ENCODE data around the gene CDIPT.
"Not testable (repeated sequence)": the region's sequence is repeated elsewhere in the genome, so short reads cannot be mapped to it uniquely, and the experiment has no call there.

CDIPT gene, protein sequence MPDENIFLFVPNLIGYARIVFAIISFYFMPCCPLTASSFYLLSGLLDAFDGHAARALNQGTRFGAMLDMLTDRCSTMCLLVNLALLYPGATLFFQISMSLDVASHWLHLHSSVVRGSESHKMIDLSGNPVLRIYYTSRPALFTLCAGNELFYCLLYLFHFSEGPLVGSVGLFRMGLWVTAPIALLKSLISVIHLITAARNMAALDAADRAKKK

DNA sequence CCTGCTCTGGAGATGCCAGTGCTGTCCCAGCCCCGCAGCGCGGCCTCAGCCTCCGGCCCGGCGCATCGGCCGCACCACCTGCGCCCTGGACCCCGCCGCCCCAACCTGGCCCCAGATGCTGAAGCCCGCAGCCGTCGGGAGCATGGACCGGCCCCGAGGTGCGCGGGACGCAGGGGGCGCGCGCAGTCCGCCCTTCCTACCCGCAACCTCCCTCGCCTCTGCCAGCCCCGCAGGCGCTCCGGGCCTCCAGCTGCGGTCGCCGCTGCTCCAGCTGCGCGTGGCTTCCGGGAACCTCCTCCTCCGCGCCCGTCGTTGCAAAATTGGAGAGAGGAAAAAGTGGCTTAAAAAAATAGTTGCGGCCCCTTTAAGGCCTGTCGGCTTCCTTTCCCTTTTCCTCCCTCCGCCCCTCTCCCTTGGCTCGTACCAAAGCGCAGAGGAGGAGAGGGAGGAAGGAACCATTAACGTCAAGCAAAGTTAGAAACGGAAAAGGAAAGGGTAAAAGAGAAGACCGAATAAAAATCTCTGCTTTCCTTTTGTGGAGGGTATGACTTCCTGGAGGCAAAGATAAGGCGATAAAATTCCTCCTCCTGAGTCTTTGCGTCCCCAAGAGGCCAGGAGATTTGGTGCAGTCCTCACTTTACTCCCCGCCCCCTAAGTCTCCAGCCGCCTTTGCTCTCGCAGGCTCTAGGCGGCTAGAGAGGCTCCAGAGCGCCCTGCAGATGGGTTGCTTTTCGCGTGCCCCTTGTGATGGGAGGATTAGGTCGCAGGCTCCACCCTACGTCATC is at the start of gene CDIPT:
Gene CDIPT (minus strand): TSS at position 343 of the 785 bp plus-strand sequence. CDS start 369 bp downstream, outside the sequence.
- Mint-ChIP-seq H3K4me1 (peaks cover 27% of the 10 kb centered on the region), H3K27ac (peak within 1 kb of the TSS; percentile 97), H3K9me3 (no peaks in the 10 kb centered on the region), H3K4me3 (peak within 1 kb of the TSS; percentile 97), H3K36me3 (peaks cover 40% of the 10 kb centered on the region)
- ATAC-seq (peak; percentile 99), DNase-seq (ENCODE audit: low spot score in 2 of 2) (peak; percentile 87 to 96)

DNA sequence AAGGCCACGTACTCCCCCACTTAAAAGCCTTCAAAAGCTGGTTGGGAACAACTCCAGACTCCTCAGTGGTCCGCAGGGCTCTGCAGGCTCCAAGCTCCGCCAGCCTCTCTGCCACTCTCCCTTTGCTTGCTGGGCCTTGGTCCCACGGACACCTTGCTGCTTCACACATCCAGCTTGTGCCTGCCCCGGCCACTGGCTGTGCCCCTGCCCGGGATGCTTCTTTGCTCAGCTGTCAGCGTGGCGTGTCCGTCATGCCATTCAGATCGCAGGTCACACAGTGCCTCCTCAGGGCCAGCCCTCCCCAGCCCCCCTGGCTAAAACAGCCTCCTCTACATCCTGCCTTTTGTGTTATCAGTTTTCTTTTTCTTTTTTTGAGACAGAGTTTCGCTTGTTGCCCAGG is 49.1 kb upstream of the CDIPT start:
- no peaks in the 10 kb centered on the region for H3K9me3 Mint-ChIP-seq
- H3K4me3 Mint-ChIP-seq = no peak overlapping the region
- H3K27ac Mint-ChIP-seq = no peak overlapping the region
- DNase-seq (ENCODE audit: low spot score in 2 of 2) (no peak), ATAC-seq (no peak)
- H3K4me1 Mint-ChIP-seq = no peaks in the 10 kb centered on the region
- peaks cover 48% of the 10 kb centered on the region for H3K36me3 Mint-ChIP-seq

DNA sequence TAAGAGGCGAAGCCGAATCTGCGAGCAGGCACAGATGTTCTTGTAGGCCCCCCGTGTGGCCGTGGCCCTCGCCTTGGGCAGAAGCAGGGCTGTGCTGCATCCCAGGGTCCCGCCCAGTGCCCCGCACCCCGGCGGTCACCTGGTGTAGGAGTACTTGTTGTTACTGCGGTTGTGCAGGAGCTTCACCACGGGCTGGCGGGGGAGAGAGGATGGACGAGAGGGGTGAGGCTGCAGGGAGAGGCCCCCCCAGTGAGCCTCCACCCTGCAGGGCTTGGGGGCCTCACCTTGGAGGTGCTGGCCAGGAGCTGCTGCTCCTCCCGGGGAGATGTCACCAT is 48.6 kb upstream of the CDIPT start:
- DNase-seq (ENCODE audit: low spot score in 2 of 2) = no peak
- no peaks in the 10 kb centered on the region for H3K4me1 Mint-ChIP-seq
- no peak overlapping the region for H3K4me3 Mint-ChIP-seq
- ATAC-seq = no peak
- peaks cover 45% of the 10 kb centered on the region for H3K36me3 Mint-ChIP-seq
- H3K9me3 Mint-ChIP-seq = no peaks in the 10 kb centered on the region
- H3K27ac Mint-ChIP-seq = no peak overlapping the region

DNA sequence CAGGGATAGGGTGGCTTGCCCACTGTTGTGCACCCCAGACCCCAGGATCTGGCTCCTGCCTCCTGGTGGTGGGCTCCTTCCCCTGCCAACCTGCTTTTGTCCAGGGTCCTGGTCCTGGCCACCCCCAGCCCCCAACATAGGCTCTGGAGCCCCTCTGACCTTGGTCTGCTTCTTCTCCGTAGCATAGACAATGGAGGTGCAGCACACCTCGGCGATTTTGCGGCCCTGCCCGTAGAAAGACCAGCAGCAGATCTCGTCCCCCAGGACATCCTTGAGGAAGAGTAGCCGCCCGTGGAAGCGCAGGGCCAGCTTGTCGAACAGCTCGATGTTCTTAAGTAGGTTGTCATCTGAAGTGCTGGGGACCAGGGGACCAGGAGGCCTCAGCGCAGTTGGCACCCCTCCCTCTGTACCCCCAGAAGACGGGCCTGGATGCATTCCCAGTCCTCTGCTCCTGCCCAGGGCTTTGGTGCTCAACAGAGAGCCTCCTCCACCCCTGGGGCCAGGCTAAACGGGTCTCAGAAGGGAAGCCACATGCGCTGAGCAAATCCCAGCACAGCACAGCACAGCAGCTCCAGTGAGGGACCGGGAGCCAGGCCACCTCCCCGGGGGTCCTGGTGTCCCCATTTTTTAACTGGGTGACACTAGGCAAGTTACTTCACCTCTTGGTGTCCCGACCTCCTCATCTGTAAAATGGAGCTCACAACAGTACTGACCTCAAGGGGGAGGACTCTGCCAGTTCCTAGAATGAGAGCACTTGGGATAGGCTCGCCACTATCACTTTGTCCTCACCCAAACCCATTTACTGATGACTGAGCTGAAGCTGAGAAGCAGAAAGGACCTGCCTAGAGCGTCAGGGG is 48.0 kb upstream of the CDIPT start:
- ATAC-seq (no peak), DNase-seq (ENCODE audit: low spot score in 2 of 2) (no peak)
- Mint-ChIP-seq H3K4me3 (no peak overlapping the region), H3K27ac (no peak overlapping the region), H3K36me3 (peaks cover 51% of the 10 kb centered on the region), H3K9me3 (no peaks in the 10 kb centered on the region), H3K4me1 (no peaks in the 10 kb centered on the region)

DNA sequence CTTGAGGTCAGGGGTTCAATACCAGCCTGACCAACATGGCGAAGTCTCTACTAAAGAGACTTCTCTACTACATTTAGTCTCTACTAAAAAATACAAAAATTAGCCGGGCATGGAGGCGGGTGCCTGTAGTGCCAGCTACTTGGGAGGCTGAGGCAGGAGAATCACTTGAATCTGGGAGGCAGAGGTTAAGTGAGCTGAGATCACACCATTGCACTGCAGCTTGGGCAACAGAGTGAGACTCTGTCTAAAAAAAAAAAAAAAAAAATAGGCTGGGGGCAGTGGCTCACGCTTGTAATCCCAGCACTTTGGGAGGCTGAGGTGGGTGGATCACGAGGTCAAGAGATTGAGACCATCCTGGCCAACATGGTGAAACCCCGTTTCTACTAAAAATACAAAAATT is 46.8 kb upstream of the CDIPT start:
- H3K27ac Mint-ChIP-seq; H3K9me3 Mint-ChIP-seq; H3K4me3 Mint-ChIP-seq; DNase-seq (ENCODE audit: low spot score in 2 of 2); H3K4me1 Mint-ChIP-seq; ATAC-seq: not testable (repeated sequence)
- H3K36me3 Mint-ChIP-seq = peaks cover 46% of the 10 kb centered on the region

DNA sequence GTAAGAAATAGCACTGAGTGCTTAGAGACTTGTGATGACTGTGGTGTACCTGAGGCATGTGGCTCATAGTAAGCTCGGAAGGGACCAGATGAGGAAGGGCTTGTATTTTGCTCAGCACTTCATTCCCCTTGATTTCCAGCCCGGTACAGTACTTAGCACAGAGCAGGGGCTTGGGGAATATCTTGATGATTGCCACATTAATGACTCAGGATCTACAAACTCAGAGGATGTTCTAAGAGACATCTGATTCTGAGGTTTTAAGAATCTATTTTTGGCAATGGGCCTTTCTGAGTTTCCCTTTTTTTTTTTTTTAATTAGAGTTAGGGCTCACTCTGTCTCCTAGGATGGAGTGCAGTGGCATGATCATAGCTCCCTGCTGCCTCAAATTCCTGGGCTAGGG is 46.4 kb upstream of the CDIPT start:
- Mint-ChIP-seq H3K9me3 (no peaks in the 10 kb centered on the region), H3K36me3 (peaks cover 41% of the 10 kb centered on the region), H3K4me1 (no peaks in the 10 kb centered on the region), H3K27ac (peak overlapping the region; percentile 14), H3K4me3 (no peak overlapping the region)
- DNase-seq (ENCODE audit: low spot score in 2 of 2) = no peak
- ATAC-seq = no peak

DNA sequence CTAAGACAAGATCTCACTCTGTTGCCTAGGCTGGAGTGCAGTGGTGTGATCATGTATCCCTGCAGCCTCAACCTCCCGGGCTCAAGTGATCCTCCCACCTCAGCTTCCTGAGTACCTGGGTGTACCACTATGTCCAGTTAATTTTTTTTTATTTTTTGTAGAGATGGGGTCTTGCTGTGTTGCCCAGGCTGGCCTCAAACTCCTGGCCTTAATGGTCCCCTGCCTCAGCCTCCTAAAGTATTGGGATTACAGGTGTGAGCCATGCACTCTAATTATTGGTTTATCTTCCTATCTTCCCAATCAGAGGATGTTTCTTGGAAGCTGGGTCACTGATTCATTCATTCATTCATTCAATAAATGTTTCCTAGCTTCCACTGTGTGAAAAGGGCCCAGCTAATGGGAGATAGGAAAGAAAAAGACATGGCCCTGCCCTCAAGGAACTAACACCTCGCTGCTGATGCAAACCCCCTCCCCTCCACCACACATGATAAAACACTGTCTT is 45.7 kb upstream of the CDIPT start:
- H3K4me3 Mint-ChIP-seq = no peak overlapping the region
- no peaks in the 10 kb centered on the region for H3K9me3 Mint-ChIP-seq
- H3K4me1 Mint-ChIP-seq = peaks cover under 1% of the 10 kb centered on the region
- ATAC-seq (no peak), DNase-seq (ENCODE audit: low spot score in 2 of 2) (no peak)
- H3K36me3 Mint-ChIP-seq = peaks cover 35% of the 10 kb centered on the region
- peak overlapping the region; percentile 14 for H3K27ac Mint-ChIP-seq

DNA sequence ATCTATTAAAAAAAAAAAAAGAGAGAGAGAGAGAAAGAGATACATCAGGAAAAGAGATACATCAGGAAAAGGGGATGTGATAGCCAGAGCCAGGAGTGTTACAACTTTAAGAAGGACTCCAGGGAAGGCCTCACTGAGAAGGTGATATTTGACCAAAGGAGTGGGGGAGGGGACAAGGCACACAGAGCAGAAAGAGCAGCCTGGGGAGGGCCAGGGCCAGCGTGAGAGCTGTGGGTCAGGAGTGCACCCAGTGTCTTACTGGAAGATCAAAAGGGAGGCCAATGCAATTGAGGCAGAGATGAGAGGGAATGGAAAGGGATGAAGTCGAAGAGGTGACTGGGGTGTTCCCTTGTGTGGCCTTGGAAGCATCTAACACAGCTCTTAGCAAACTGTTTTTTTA is 44.9 kb upstream of the CDIPT start:
- Mint-ChIP-seq H3K27ac (peak overlapping the region; percentile 14), H3K36me3 (peaks cover 27% of the 10 kb centered on the region), H3K9me3 (no peaks in the 10 kb centered on the region), H3K4me1 (peaks cover 6% of the 10 kb centered on the region), H3K4me3 (no peak overlapping the region)
- no peak for ATAC-seq
- DNase-seq (ENCODE audit: low spot score in 2 of 2) = no peak

DNA sequence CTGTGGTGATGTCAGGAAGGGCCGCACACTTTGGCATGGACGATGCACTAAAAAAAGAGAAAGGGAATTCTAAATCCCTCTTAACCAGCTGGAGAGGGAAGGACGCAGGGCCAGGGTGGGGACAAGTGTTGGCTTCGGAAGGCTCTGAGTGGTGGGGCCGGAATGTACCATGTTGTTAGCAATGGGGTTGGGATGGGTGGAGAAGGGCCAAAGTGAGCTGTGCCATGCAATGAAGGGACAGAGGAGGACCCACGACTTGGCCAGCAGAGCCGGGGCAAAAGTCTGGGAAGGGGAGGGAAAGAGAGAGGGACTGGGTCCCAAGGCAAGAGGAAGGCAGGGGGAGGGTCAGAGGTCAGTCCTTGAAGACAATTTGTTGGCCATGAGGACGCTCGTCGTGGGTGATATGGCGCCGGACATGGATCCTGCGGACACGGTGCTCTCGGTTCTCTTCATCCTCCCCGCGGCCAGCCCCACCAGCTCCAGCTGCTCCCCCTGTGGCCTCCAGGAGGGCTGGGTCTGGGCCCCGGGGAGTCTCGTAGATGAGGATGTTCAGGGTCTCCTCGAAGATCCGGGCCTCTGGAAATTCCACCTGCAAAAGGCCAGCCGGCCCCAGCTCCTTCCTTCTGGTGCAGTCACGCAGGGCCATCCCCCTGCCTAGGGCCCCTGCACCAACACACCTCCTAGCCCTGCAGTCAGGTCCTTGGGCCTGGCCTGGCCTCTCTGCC is 43.7 kb upstream of the CDIPT start:
- Mint-ChIP-seq H3K9me3 (no peaks in the 10 kb centered on the region), H3K4me3 (no peak overlapping the region), H3K4me1 (peaks cover 6% of the 10 kb centered on the region), H3K27ac (no peak overlapping the region), H3K36me3 (peaks cover 14% of the 10 kb centered on the region)
- DNase-seq (ENCODE audit: low spot score in 2 of 2) (no peak), ATAC-seq (no peak)

DNA sequence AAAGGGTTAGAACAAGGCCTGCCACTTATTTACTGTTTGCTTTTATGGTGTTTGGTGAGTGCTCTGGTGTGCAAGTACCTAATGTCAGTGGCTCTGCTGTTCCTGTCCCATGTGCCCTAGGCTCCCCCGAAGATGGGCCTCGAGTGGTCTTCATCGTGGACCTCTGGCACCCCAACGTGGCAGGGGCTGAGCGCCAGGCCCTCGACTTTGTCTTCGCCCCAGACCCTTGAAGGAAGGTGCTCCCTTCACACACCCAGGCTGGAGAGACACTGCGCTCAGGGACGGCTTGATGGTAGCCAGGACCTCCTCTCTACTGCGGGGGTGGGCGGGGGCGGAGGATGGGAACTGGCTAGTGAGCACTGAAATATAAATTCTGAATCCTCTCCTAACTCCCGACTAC is 42.6 kb upstream of the CDIPT start:
- Mint-ChIP-seq H3K4me1 (peaks cover 10% of the 10 kb centered on the region), H3K36me3 (peaks cover 14% of the 10 kb centered on the region), H3K27ac (no peak overlapping the region), H3K4me3 (no peak overlapping the region), H3K9me3 (no peaks in the 10 kb centered on the region)
- no peak for DNase-seq (ENCODE audit: low spot score in 2 of 2)
- ATAC-seq = no peak

DNA sequence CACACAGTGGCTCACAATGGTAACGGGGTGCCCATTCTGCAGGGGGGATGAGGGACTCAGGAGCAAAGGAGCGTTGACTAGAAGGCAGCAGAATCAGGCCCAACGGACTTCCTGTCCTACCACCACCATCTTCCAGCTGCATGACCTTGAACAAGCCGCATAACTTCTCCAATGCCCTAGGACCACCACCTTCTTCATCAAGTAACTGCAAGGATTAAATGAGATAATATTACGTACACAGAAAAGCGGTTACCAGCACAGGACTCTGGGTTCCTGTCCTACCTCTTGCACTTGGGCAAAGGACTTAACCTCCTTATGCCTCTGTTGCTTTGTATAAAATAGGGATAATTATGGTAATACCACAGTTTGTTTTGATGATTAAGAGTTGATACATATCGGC is 41.9 kb upstream of the CDIPT start:
- Mint-ChIP-seq H3K4me3 (no peak overlapping the region), H3K9me3 (no peaks in the 10 kb centered on the region), H3K27ac (no peak overlapping the region), H3K36me3 (peaks cover 14% of the 10 kb centered on the region), H3K4me1 (peaks cover 15% of the 10 kb centered on the region)
- no peak for DNase-seq (ENCODE audit: low spot score in 2 of 2)
- no peak for ATAC-seq

DNA sequence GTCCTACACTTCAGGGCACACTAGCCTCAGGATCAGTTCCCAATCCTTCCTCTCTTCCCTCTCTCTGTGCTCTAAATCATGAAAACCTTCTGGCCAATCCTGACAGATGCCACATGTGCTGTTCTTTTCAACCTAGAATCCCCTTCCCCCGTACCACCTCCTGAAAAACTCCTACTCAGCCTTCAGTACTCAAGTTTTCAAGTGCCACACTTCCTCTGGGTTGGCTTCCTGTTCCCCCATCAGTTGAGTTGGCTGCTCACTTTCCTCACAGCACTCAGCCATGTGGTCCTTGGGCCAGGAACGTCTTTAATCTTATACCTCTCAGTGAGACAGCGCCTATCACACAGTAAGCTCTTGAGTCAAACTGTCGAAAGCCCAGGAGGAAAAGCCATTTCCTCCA is 40.6 kb upstream of the CDIPT start:
- H3K9me3 Mint-ChIP-seq = no peaks in the 10 kb centered on the region
- H3K4me3 Mint-ChIP-seq = no peak overlapping the region
- H3K27ac Mint-ChIP-seq = no peak overlapping the region
- peaks cover 14% of the 10 kb centered on the region for H3K36me3 Mint-ChIP-seq
- DNase-seq (ENCODE audit: low spot score in 2 of 2) = no peak
- ATAC-seq = no peak
- H3K4me1 Mint-ChIP-seq = peaks cover 21% of the 10 kb centered on the region

DNA sequence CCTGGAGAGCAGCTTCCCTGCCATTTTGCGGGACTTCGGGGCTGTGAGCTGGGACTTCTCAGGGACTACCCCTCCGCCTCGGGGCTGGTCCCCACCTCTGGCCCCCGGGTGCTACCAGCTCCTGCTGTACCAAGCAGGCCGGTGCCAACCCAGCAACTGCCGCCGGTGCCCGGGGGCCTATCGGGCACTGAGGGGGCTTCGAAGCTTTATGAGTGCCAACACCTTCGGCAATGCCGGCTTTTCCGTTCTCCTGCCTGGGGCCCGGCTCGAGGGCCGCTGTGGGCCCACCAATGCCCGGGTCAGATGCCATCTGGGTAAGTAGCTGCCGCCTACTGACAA is 38.5 kb upstream of the CDIPT start:
- Mint-ChIP-seq H3K27ac (no peak overlapping the region), H3K4me1 (peaks cover 28% of the 10 kb centered on the region), H3K9me3 (no peaks in the 10 kb centered on the region), H3K36me3 (peaks cover 6% of the 10 kb centered on the region), H3K4me3 (peak overlapping the region; percentile 78)
- ATAC-seq = no peak
- no peak for DNase-seq (ENCODE audit: low spot score in 2 of 2)

DNA sequence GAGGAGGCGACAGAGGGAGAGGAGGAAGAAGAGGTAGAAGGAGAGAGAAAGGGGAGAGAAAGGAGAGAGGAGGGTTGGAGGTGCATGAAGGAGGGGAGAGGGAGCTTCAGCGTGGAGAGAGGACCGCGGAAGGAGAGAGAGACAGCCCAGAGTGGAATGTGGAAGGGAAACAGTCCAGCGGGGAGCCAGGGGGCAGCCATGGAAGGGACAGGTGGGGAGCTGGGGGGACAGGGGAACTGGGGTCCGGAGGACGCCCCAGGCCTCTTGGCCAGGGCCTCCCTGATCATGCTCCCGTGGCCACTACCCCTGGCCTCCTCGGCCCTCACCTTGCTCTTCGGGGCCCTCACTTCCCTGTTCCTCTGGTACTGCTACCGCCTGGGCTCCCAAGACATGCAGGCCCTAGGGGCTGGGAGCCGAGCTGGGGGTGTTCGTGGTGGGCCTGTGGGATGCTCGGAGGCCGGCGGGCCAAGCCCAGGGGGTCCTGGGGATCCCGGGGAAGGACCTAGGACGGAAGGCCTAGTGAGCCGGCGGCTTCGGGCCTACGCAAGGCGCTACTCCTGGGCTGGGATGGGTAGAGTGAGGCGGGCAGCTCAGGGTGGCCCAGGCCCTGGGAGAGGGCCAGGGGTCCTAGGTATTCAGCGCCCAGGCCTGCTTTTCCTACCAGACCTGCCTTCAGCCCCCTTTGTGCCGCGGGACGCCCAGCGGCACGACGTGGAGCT is 38.0 kb upstream of the CDIPT start:
- DNase-seq (ENCODE audit: low spot score in 2 of 2) (no peak), ATAC-seq (no peak)
- no peak overlapping the region for H3K27ac Mint-ChIP-seq
- no peaks in the 10 kb centered on the region for H3K9me3 Mint-ChIP-seq
- peaks cover 28% of the 10 kb centered on the region for H3K4me1 Mint-ChIP-seq
- peak overlapping the region; percentile 78 for H3K4me3 Mint-ChIP-seq
- H3K36me3 Mint-ChIP-seq = peaks cover 1% of the 10 kb centered on the region
